HCEC 1CT (cell line): ENCODE data around the gene NR2C2AP.
A peak's percentile ranks its signal among the peaks of the same experiment; 100 is the strongest.

Experiments used
- DNase-seq: peaks from one replicate; pipeline ENCODE4 v3.0.0-alpha.2; 2017

NR2C2AP gene

DNA sequence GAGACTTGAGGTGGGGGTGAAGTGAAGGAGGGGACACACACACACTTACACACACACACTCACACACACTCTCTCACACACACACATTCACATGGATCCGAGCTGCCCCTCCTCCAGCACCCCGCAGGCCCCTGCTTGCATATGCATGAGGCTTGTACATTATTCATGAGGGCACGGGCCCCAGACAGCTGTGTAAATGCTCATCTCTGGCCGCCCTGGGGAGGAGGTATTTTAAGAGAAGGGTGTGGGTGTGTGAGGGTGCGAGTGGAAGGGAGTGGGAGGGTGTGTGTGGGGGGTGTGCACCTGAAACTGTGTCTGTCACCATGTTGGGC lies 10.9 kb upstream of the NR2C2AP start:
- DNase-seq, result no peak

DNA sequence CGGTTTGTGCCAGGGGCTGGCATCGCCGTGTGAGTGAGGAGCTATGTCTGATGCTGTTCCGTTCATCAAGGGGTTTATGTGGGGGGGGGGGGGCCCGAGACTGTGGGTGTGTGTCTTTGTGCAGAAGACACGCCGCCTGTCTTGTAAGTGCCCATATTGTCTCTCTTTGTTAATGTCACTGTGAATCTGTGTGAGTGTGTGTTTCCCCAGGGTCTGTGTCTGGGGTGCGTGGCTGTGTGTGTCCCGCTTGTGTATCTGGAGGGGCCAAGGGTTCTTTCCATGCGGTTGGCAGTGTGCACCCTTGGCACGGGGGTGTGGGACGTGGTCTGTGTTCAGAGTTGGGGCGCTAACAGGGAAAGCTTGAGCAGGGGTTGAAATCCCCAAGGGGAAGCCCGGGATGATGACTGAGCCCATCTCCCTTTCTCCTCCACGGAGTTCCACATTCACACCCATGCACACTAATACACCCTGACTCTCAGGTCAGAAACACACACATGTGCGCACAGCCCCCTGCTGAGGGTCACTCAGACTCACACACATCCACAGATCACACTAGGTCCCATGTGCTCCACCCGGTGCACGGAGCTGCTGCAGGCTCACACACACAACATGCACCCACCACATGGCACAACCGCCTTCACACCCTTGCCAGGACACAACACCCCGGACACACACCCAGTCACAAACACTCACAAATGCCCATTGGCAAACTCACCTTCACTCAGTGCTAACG lies 10.4 kb upstream of the NR2C2AP start:
- DNase-seq, result no peak

DNA sequence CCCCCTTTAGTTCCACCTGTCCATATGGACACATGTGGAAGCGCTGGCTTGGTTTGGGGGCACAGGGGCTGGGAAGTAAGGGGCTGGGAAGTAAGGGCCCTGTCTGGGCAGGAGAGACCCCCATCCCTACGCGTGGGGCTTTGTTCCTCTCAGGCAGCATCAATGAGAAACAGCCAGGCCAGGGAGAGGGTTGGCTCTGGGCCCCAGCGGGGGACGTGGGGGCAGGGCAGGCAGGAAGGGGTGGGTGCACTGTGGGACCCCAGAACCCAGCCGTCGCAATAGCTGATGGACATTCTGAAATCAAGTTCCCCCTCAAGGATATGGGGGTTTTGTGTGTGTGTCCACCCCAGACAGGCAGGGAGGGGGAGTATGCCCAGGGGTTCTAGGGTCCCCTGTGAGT lies 9.7 kb upstream of the NR2C2AP start:
- no peak for DNase-seq

DNA sequence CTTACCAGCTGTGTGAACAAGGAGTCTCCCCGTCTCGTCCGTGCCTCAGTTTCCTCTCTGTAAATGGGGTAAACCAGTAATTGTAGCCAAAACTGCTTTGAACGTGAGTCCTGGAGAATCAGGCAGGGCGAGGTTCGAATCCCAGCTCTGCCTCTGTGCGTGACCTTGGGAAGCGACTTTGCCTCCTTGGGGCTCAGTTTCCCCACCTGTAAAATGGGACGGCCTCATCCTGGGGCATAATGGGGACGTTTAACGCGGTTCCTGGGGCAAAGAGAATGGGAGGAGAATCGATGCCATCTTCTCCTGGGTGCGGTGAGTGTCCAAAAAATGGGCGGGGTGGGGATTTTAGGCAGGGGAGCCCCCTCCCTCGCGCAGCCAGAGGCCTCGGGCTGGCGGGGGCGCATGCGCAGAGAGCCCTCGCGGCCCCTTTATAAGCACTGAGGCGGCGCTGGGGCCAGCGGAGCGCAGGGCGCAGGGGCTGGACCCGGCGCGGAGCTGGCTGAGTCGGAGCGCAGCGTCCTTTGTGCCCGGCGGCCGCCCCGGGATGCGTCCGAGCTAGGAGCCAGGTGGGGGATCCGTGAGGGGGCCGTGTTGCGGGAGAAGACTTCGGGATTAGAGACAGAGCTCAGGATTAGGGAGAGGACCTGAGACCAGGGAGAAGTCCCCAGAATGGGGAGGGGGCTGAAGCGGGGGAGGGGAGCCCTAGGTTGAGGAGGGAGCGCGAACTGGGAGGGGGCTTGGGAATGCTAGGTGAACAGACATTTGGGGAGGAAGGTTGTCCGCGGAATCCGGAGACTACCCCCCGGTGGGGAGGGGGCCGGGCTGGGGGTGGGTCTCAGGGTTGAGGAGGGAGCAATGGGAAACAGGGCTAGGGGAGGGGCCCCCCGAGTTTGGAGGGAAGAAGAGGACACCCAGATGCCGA lies 8.5 kb upstream of the NR2C2AP start, which contains the start of gene NCAN:
TSS of gene NCAN (plus strand) at position 460 of the 922 bp plus-strand sequence. CDS start 4,996 bp downstream, outside the sequence.
- DNase-seq, result no peak

DNA sequence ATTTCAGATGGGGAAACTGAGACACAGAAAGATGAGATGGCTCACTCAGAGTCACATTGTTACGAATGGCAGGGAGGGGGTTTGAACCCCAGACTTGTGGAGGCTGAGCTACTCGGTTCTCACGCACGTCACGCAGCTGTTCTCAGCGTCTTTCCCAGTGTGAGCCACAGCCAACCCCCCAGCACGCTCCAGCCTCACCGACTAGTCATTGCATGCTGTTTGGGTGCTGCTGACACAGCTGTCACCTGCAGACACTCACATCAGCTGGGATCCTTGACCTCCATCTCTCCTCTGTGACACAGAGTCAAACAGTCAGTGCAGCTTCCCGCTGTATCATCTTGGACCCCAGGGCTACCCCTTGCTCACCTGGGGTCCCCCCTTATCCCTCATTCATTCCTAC lies 6.2 kb upstream of the NR2C2AP start:
- DNase-seq, result no peak

DNA sequence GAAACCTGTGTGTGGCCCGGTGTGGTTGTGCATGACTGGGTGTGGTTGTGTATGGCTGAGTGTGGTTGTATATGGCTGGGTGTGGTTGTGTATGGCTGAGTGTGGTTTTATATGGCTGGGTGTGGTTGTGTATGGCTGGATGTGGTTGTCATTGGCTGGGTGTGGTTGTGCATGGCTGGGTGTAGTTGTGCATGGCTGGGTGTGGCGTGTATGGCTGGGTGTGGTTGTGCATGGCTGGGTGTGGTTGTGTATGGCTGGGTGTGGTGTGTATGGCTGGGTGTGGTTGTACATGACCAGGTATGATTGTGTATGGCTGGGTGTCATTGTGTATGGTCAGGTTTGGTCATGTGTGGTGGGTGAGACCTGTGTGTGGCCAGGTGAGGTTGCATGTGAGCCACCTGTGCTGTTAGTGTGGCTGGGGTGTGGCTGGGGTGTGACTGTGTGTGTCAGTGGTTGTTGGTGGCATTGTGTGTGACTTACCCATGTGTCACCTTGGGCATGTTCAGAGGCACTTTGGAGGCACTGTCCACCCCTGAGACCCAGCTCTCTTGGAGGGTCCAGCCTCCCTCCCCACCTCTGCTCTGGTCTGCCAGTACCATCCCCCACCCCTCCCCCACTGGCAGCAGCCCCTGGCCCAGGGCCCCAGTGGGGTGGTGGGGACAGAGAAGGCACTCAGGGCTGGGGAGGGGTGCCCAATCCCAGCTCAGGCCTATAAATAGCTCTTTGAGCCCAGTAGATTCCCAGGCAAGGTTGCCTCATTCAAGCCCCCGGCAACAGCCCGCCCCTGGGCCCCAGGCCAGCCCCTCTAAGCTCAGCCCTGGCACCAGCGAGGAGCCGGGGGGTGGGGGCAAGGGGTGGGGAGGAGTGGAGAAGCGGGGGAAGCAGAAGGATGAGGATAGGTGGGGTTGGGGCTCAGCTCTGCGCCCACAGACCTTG lies 4.7 kb upstream of the NR2C2AP start:
- no peak for DNase-seq

DNA sequence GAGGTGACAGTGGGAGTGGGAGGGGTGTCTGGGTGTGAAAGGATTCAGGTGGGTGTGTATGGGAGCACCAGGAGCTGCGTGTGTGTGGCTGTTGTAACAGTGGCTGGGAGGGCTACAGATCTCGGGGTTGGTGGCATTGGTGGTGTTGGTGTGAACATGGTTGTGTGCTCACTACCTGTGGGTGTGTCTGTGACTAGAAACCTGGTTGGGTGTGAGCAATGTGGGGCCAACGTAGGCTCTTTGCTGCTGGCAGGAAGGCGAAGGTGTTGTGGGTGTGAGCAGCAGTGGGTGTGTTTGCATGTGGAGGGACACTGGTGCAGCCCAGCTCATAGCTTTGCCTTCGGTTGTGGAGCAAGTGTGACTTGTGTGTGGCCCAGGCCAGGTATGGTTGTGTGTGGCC lies 3.7 kb upstream of the NR2C2AP start:
- DNase-seq, result no peak

DNA sequence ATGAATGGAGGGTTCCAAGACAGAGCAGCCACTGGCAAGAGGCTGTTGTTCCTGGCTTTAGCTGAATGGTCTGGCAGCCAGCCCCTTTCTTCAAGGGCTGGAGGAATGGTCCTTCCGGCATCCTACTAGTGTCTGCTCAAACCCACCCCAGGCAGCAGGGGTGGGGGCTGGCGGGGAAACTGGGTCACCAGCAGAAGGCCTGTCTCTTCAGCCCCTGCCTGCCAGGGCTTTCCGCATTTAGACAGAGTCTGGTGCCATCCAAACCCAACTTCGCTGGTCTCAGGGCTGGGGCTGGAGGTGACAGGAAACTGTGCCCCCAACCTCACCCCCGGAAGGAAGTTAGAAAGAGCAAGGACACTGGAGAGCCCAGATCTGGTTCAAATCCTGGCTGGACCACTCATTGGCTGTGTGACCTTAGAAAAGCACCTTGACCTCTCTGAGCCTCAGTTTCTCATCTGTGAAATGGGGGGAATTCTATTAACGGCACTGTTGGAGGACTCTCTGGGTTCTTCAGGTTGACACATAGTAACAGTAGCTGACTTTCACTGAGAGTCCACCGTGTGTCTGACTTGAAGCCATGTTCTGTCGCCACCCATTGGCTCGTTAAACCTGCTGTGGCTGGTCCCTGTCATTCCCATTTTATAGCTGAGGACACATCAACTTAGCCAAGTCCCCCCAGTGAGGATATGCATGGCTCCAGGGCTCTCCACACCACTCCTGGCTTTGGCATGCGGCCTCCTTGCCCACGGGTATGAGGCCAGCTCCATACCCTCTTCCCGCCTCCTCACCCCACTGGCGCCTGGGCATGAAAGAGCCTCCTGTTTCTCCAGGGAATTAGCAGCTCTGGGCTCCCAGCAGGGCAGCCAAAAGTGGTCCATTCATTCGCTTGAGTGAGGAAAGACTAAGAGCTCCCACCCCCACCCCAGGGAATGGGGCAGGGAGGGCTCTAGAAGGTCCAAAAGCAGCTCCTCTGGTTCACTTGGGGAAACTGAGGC lies 2.5 kb upstream of the NR2C2AP start:
- no peak for DNase-seq

DNA sequence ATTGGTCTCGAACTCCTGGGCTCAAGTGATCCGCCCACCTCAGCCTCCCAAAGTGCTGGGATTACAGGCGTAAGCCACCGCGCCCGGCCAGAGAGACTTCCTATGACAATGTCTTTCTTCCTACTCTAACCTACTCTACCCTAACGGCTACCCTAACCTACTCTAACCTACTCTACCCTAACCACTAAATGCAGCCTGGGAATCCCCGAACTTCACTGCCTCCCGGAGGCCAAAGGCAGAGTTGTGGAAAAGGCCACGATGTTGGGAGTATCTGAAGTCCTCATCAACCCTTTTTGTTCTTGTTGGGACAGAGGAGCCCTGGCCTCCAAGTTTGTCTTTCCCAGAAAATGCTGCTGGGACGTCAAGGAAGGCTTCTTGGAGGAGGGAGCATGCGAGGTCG lies 967 bp upstream of the NR2C2AP start:
- DNase-seq, result no peak

DNA sequence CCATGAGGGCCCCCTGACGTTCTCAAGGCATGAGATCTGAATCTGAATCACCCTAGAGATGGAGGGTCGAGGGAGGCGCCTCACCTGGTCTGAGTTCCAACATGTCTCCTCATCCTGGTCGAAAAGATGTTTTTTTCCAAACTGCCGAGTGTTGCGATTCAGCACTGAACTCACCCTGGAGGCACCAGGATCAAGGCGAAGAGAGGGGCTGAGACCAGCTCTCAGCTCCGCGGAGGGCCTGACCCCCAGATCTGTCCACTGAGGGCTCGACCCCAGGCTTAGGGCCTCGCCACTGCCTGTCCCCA lies 555 bp downstream of the NR2C2AP start:
- DNase-seq, result no peak

DNA sequence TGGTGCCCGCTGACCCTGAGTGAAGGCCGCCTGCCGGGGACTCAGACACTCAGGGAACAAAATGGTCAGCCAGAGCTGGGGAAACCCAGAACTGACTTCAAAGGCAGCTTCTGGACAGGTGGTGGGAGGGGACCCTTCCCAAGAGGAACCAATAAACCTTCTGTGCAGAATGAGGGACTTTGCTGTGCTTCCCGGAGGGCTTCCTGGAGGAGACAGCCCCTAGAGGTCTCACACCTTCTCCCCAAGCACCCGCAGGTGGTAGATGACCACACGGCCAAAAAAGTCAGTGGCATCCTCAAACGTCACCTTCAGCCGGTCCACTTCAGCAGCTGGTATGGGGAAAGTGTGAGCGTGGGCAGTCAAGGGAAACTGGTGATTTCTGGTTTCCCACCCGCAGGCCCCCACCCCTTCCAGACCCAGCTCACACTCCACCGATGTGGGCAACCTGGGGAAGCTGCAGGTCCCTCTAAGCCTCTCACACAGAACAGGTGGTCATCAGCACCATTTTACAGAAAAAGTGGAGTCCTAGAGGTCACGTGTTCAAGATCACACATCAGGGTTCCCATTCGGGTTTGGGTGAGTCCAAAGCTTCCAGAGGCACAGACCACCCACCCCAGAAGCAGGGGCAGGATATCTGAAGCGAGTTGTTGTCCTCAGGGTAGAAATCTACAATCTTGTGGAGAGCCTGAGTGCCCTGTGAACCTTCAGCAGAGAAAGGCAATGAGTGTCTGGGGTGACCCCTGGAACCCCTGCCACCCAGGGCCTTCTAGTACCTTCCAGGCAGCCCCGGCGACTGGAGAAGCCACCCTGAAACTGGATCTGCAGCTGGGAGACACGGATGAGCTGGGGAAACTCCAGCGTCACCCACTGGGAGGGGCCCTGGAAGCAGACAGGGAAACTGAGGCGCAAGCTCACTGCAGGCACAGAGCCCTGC lies 1.2 kb downstream of the NR2C2AP start:
- no peak for DNase-seq

DNA sequence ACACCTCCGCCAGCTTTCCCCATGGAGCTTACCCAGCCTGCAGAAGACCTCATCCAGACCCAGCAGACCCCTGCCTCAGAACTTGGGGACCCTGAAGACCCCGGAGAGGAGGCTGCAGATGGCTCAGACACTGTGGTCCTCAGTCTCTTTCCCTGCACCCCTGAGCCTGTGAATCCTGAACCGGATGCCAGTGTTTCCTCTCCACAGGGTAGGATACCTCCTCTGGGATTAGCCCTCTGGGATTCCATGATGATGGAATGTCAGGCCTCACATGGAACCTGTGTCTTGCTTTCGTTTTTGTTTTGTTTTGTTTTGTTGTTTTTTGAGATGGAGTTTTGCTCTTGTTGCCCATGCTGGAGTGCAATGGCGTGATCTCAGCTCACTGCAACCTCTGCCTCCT lies 9.3 kb downstream of the NR2C2AP start:
- no peak for DNase-seq

DNA sequence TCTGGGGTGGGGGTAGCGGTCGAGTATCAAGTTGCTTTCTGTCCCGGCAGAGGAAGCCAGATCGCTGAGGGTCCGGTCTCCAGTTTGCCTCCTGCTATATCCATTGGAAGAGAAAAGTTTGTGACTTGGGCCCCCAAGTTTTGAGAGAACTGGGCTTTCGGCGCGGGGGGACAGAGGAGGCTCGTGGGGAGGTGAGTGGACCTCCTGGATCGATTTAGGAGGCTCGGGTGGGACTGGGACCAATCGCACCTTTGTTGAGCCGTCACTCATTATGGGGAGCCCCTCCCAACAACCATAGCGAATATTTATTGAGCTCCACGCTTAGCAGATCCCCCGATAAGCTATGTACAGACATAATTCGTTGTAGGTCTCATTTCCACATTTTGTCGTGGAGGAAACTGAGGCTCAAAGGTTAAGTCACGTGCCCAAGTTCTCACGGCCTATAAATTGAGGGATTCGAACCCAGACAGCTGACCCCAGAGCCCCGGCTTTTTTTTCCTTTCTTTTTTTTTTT lies 10.2 kb downstream of the NR2C2AP start:
- DNase-seq, result no peak

DNA sequence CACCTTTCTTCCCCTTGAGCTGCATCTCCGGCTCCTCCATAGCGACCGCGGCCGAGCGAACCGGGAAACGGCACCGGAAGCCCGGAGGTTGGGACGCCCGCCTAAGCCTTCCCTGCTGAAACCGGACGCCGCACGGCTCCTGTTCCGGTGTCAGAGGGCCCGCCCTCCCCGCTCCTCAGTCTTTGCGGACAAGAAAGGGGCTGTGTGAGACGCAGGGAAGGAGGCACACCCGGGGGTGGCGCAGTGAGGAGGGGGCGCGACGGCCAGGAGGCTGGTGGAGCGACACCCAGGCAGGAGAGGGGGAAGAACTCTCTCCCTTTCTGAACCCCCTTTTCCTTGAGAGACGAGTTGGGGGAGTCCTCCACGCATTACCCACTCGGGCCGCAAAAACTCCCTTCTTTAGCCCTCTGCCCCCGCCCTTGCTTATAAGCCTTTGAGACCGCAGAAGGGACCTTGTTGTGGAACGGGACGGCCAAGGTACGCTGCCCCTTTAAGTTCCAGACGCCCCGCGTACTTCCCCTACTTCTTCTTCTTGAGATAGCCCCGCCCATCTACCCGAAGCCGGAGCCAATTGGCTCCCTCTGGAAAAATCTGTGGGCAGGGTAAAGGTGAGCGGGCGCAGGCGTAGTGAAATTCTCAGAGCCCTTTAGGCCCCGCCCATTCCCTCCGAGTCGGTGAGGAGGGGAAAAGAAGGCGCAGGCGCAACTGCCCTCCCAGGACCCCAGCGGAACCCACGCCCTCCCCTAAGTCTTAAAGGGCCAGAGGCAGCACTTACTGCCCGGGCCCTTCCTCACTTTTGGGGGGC lies 10.9 kb downstream of the NR2C2AP start, which contains the start of the genes BORCS8 and RFXANK:
TSS of gene BORCS8 (minus strand) at position 75 of the 805 bp plus-strand sequence. CDS start at position 40, 35 bp downstream.
TSS of gene RFXANK (plus strand) at position 181 of the 805 bp plus-strand sequence. CDS start 1,689 bp downstream, outside the sequence.
- peak; percentile 98 for DNase-seq

DNA sequence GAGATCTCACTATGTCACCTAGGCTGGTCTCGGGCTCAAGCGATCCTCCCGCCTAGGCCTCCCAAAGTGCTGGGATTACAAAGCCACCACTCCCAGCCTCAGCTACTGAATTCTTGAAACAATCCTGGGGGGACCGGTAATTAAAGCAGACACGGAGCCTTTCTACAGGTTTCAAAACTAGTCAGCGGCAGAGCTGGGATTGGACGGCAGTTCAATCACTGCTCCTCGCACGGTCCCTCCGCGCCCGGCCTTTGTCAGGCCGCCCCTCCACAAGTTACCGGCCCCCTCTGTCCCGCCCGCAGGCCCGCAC lies 11.5 kb downstream of the NR2C2AP start:
- no peak for DNase-seq

DNA sequence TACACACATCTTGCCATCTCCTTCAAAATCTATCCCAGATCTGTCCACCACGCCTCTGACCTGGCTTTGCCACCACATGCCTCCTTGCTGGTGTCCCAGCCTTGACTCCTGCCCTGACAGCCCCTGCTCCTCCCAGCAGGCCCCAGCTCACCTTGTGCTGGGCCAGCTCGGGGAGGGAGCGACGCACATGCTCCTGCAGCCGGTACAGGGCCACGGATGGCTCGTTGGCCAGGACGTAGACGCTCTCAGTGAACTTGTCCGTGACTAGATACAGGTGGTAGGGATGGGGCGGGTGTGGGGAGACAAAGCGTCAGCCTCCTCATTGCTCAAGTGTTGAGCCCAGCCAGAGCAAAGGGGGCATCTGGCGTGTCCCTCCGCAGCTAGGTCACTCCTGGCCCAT lies 16.5 kb downstream of the NR2C2AP start:
- DNase-seq, result no peak

DNA sequence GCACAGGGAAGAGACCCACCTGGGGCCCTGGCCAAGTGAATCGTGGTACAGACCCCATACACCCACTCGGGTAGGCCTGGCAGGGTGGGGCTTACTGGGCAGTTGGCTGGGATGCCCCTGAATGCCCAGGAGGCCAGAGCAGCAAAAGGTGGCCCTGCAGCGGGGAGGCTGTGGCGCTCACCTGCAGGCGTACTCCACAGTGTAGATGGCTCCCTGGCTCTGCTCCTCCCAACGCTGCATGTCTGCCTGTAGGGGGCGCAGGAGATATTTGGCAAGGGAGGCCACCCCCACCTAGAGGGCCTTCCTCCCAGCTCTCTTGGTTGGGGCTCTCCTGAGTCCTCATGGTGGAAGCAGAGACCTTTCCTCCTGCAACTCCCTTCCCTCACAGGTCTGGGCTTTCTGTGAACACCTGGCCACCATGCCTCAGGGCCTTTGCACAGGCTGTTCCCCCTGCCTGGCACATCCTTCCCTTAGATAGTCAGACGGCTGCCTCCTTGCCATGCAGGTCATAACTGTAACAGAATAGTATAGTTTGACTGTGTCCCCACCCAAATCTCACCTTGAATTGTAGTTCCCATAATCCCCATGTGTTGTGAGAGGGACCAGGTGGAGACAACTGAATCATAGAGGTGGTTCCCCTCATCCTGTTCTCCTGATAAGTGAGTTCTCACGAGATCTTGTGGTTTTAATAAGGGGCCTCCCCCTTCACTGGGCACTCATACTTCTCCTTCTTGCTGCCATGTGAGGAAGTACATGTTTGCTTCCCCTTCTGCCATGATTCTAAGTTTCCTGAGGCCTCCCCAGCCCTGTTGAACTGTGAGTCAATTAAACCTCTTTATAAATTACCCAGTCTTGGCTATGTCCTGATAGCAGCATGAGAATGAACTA lies 17.1 kb downstream of the NR2C2AP start:
- peak; percentile 44 for DNase-seq

DNA sequence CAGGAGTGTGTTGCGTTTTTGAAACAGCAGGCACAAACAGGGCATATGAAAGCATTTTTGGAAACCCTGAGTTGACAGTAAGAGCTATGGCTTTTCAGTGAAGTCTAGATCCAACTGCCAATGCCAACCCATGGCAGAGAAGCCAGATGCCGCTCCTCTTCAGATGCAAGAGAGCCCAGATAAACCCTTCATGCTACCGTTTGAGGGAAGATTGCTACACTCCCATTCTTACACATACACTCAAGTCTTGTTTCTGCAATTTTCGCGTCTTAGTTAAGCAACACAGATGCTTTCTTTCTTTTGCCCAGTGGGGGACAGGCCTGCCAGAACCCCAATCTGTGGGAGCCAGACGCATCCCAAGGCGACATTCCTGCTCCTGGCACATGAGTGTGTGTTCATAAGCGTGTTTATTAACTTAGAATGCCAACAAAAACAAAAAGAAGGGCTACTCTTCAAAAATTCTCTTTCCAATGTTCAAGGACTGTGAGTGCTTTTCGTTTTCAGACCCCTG lies 21.7 kb downstream of the NR2C2AP start:
- DNase-seq, result no peak
